ENCODE results near the gene COLQ.
"Not testable (repeated sequence)": the region's sequence is repeated elsewhere in the genome, so short reads cannot be mapped to it uniquely, and the experiment has no call there.

COLQ gene

GRCh38 chr3:15410966-15411365 lies 110.5 kb downstream of the COLQ start:
- not testable (repeated sequence) for H2AK5ac ChIP-seq (ENCODE audit: low read length); DNase-seq; H3K23ac ChIP-seq (ENCODE audit: low read length); H4K12ac ChIP-seq (ENCODE audit: low read depth, low read length); H2BK5ac ChIP-seq (ENCODE audit: low read depth, low read length, poor library complexity); H3K9ac ChIP-seq (ENCODE audit: low read length); H2BK120ac ChIP-seq (ENCODE audit: insufficient read depth, low read length, poor library complexity); H3K79me2 ChIP-seq (ENCODE audit: control insufficient read depth, insufficient read depth, low read length, poor library complexity); H3K9me3 ChIP-seq (ENCODE audit: insufficient read depth, low read depth, low read length); H2AFZ ChIP-seq (ENCODE audit: insufficient read depth, low read length, poor library complexity); H4K8ac ChIP-seq (ENCODE audit: low read depth, low read length); H3K4me2 ChIP-seq (ENCODE audit: low read length); H3K27ac ChIP-seq (ENCODE audit: low read depth, low read length); H3K4me3 ChIP-seq (ENCODE audit: low read depth, low read length); H3K27me3 ChIP-seq (ENCODE audit: insufficient read depth, low read length); H3K18ac ChIP-seq (ENCODE audit: low read length); H3K14ac ChIP-seq (ENCODE audit: low read length); H4K91ac ChIP-seq (ENCODE audit: low read depth, low read length); H3K4ac ChIP-seq (ENCODE audit: low read depth, low read length); H2BK12ac ChIP-seq (ENCODE audit: low read length); H3K4me1 ChIP-seq (ENCODE audit: control insufficient read depth in 1 of 2, insufficient read depth in 2 of 2, low read length in 2 of 2)
- Histone ChIP-seq H3K79me1 (ENCODE audit: low read length) (peaks cover 12% of the 10 kb centered on the region), H3K36me3 (ENCODE audit: control insufficient read depth in 1 of 2, insufficient read depth in 2 of 2, low read length in 2 of 2) (peaks cover 22 to 33% of the 10 kb centered on the region in 2 experiments)
- no CpG with 5 or more reads among the region's 7 CpGs for WGBS (ENCODE audit: extremely low coverage, insufficient coverage, insufficient read length)

- Histone ChIP-seq H3K27ac (ENCODE audit: low read depth, low read length) (peak overlapping the region; percentile 53), H3K9ac (ENCODE audit: low read length) (no peak overlapping the region)
- peak; percentile 67 to 90 for DNase-seq
Measured at GRCh38 chr3:15409774-15410173, 111.7 kb downstream of the COLQ start.

GRCh38 chr3:15409239-15409638 lies 112.3 kb downstream of the COLQ start:
- H2AK5ac ChIP-seq (ENCODE audit: low read length): no peak overlapping the region
- peak; percentile 75 to 92 for DNase-seq
- no peak overlapping the region for H3K9ac ChIP-seq (ENCODE audit: low read length)
- H3K27ac ChIP-seq (ENCODE audit: low read depth, low read length): peak overlapping the region; percentile 58
- H3K23ac ChIP-seq (ENCODE audit: low read length): no peak overlapping the region
- no peak overlapping the region for H2AFZ ChIP-seq (ENCODE audit: insufficient read depth, low read length, poor library complexity)
- no CpG with 5 or more reads among the region's 3 CpGs for WGBS (ENCODE audit: extremely low coverage, insufficient coverage, insufficient read length)
- H2BK120ac ChIP-seq (ENCODE audit: insufficient read depth, low read length, poor library complexity): peak overlapping the region; percentile 85
- H3K36me3 ChIP-seq (ENCODE audit: control insufficient read depth in 1 of 2, insufficient read depth in 2 of 2, low read length in 2 of 2): peaks cover 15 to 20% of the 10 kb centered on the region in 2 experiments
- H2BK5ac ChIP-seq (ENCODE audit: low read depth, low read length, poor library complexity): peak overlapping the region; percentile 81
- peak overlapping the region; percentile 1 for H3K14ac ChIP-seq (ENCODE audit: low read length)
- H3K4me3 ChIP-seq (ENCODE audit: low read depth, low read length): no peak overlapping the region
- peaks cover 12% of the 10 kb centered on the region for H3K79me1 ChIP-seq (ENCODE audit: low read length)
- no peak overlapping the region for H2BK12ac ChIP-seq (ENCODE audit: low read length)
- H3K4ac ChIP-seq (ENCODE audit: low read depth, low read length): no peak overlapping the region
- H3K9me3 ChIP-seq (ENCODE audit: insufficient read depth, low read depth, low read length): no peaks in the 10 kb centered on the region
- peak overlapping the region; percentile 46 for H4K8ac ChIP-seq (ENCODE audit: low read depth, low read length)
- peak overlapping the region; percentile 85 for H4K91ac ChIP-seq (ENCODE audit: low read depth, low read length)
- H4K12ac ChIP-seq (ENCODE audit: low read depth, low read length): no peak overlapping the region
- H3K4me2 ChIP-seq (ENCODE audit: low read length): no peak overlapping the region
- H3K79me2 ChIP-seq (ENCODE audit: control insufficient read depth, insufficient read depth, low read length, poor library complexity): peaks cover 2% of the 10 kb centered on the region
- H3K27me3 ChIP-seq (ENCODE audit: insufficient read depth, low read length): no peaks in the 10 kb centered on the region
- H3K18ac ChIP-seq (ENCODE audit: low read length): no peak overlapping the region
- peaks cover 2 to 8% of the 10 kb centered on the region in 2 experiments for H3K4me1 ChIP-seq (ENCODE audit: control insufficient read depth in 1 of 2, insufficient read depth in 2 of 2, low read length in 2 of 2)

More at GRCh38 chr3:15409774-15410173, 111.7 kb downstream of the COLQ start:
- Histone ChIP-seq H4K91ac (ENCODE audit: low read depth, low read length) (no peak overlapping the region), H4K8ac (ENCODE audit: low read depth, low read length) (no peak overlapping the region), H4K12ac (ENCODE audit: low read depth, low read length) (no peak overlapping the region), H3K4me1 (ENCODE audit: control insufficient read depth in 1 of 2, insufficient read depth in 2 of 2, low read length in 2 of 2) (peaks cover 2 to 8% of the 10 kb centered on the region in 2 experiments), H3K18ac (ENCODE audit: low read length) (no peak overlapping the region), H3K4me3 (ENCODE audit: low read depth, low read length) (no peak overlapping the region), H3K4ac (ENCODE audit: low read depth, low read length) (no peak overlapping the region), H3K9me3 (ENCODE audit: insufficient read depth, low read depth, low read length) (no peaks in the 10 kb centered on the region), H3K79me1 (ENCODE audit: low read length) (peaks cover 12% of the 10 kb centered on the region), H2AFZ (ENCODE audit: insufficient read depth, low read length, poor library complexity) (no peak overlapping the region), H3K14ac (ENCODE audit: low read length) (no peak overlapping the region), H3K79me2 (ENCODE audit: control insufficient read depth, insufficient read depth, low read length, poor library complexity) (peaks cover 2% of the 10 kb centered on the region), H3K4me2 (ENCODE audit: low read length) (no peak overlapping the region), H3K27me3 (ENCODE audit: insufficient read depth, low read length) (no peaks in the 10 kb centered on the region), H2BK5ac (ENCODE audit: low read depth, low read length, poor library complexity) (peak overlapping the region; percentile 72), H3K23ac (ENCODE audit: low read length) (no peak overlapping the region), H2BK12ac (ENCODE audit: low read length) (no peak overlapping the region), H3K36me3 (ENCODE audit: control insufficient read depth in 1 of 2, insufficient read depth in 2 of 2, low read length in 2 of 2) (peaks cover 20 to 25% of the 10 kb centered on the region in 2 experiments), H2AK5ac (ENCODE audit: low read length) (no peak overlapping the region), H2BK120ac (ENCODE audit: insufficient read depth, low read length, poor library complexity) (peak overlapping the region; percentile 63)
- no CpG with 5 or more reads among the region's 2 CpGs for WGBS (ENCODE audit: extremely low coverage, insufficient coverage, insufficient read length)

GRCh38 chr3:15405448-15406050 lies 116.0 kb downstream of the COLQ start:
- Histone ChIP-seq H3K79me2 (ENCODE audit: control insufficient read depth, insufficient read depth, low read length, poor library complexity) (peaks cover 2% of the 10 kb centered on the region), H3K36me3 (ENCODE audit: control insufficient read depth in 1 of 2, insufficient read depth in 2 of 2, low read length in 2 of 2) (peaks cover under 1 to 4% of the 10 kb centered on the region in 2 experiments), H2BK120ac (ENCODE audit: insufficient read depth, low read length, poor library complexity) (no peak overlapping the region), H3K18ac (ENCODE audit: low read length) (no peak overlapping the region), H3K4me2 (ENCODE audit: low read length) (no peak overlapping the region), H2BK12ac (ENCODE audit: low read length) (no peak overlapping the region), H3K14ac (ENCODE audit: low read length) (no peak overlapping the region), H4K91ac (ENCODE audit: low read depth, low read length) (no peak overlapping the region), H3K9me3 (ENCODE audit: insufficient read depth, low read depth, low read length) (no peaks in the 10 kb centered on the region), H3K4me1 (ENCODE audit: control insufficient read depth in 1 of 2, insufficient read depth in 2 of 2, low read length in 2 of 2) (peaks cover 7 to 13% of the 10 kb centered on the region in 2 experiments), H3K4ac (ENCODE audit: low read depth, low read length) (no peak overlapping the region), H2BK5ac (ENCODE audit: low read depth, low read length, poor library complexity) (no peak overlapping the region), H4K8ac (ENCODE audit: low read depth, low read length) (no peak overlapping the region), H2AK5ac (ENCODE audit: low read length) (no peak overlapping the region), H3K23ac (ENCODE audit: low read length) (no peak overlapping the region), H3K9ac (ENCODE audit: low read length) (no peak overlapping the region), H3K27me3 (ENCODE audit: insufficient read depth, low read length) (no peaks in the 10 kb centered on the region), H3K79me1 (ENCODE audit: low read length) (peaks cover 13% of the 10 kb centered on the region), H3K27ac (ENCODE audit: low read depth, low read length) (no peak overlapping the region), H4K12ac (ENCODE audit: low read depth, low read length) (no peak overlapping the region), H2AFZ (ENCODE audit: insufficient read depth, low read length, poor library complexity) (no peak overlapping the region), H3K4me3 (ENCODE audit: low read depth, low read length) (no peak overlapping the region)
- peak in 1 of 2 donors; percentile 61 for DNase-seq
- WGBS (ENCODE audit: extremely low coverage, insufficient coverage, insufficient read length): no CpG with 5 or more reads among the region's 3 CpGs
